Mesendoderm (in vitro differentiated cells): ENCODE measurements around the gene VWDE.

Experiments
- DNase-seq: peaks from one replicate; pipeline ENCODE4 v3.0.0; 2013
- H2AK5ac ChIP-seq: 2 replicates; pipeline ENCODE4 v1.6.1; 2013; ENCODE audit warnings: low read length, inconsistent platforms
- H2BK120ac ChIP-seq: 2 replicates; pipeline ENCODE4 v1.6.1; 2013; ENCODE audit warnings: low read depth, mild to moderate bottlenecking, low read length, moderate library complexity, mixed read lengths
- H2BK15ac ChIP-seq: replicated peaks from 2 replicates; pipeline ENCODE4 v1.6.1; 2013; ENCODE audit warnings: low read depth, mild to moderate bottlenecking, moderate library complexity
- H2BK5ac ChIP-seq: 2 replicates; pipeline ENCODE4 v1.6.1; 2013; ENCODE audit warnings: low read length, inconsistent platforms
- H3K18ac ChIP-seq: 2 replicates; pipeline ENCODE4 v1.6.1; 2013; ENCODE audit warnings: mild to moderate bottlenecking, low read length, mixed read lengths
- H3K23ac ChIP-seq: one replicate; pipeline ENCODE4 v1.6.1; 2013; ENCODE audit warnings: low read length
- H3K27ac ChIP-seq: 2 replicates; pipeline ENCODE4 v1.5.1; 2013; ENCODE audit warnings: low read depth, mild to moderate bottlenecking, inconsistent platforms, low read length, moderate library complexity
- H3K27me3 ChIP-seq: 2 replicates; pipeline ENCODE4 v1.6.1; 2013; ENCODE audit warnings: low read length, control low read depth, mild to moderate bottlenecking, inconsistent platforms; ENCODE audit not compliant: insufficient read depth, poor library complexity
- H3K36me3 ChIP-seq: 2 replicates; pipeline ENCODE4 v1.6.1; 2013; ENCODE audit warnings: low read length, inconsistent platforms; ENCODE audit not compliant: control insufficient read depth, insufficient read depth
- H3K4ac ChIP-seq: one replicate; pipeline ENCODE4 v1.6.1; 2013; ENCODE audit warnings: low read depth, mild to moderate bottlenecking, low read length, moderate library complexity
- H3K4me1 ChIP-seq: 2 replicates; pipeline ENCODE4 v1.6.1; 2013; ENCODE audit warnings: low read depth, low read length, inconsistent platforms; ENCODE audit not compliant: control insufficient read depth
- H3K4me2 ChIP-seq: 2 replicates; pipeline ENCODE4 v1.6.1; 2013; ENCODE audit warnings: low read length
- H3K4me3 ChIP-seq: 2 replicates; pipeline ENCODE4 v1.5.1; 2013; ENCODE audit warnings: mild to moderate bottlenecking, low read length
- H3K56ac ChIP-seq: one replicate; pipeline ENCODE4 v1.6.1; 2013; ENCODE audit warnings: low read length
- H3K79me1 ChIP-seq: 2 replicates; pipeline ENCODE4 v1.6.1; 2013; ENCODE audit warnings: low read length, inconsistent platforms
- H3K79me2 ChIP-seq: 2 replicates; pipeline ENCODE4 v1.6.1; 2013; ENCODE audit warnings: mild to moderate bottlenecking, low read length; ENCODE audit not compliant: control insufficient read depth, insufficient read depth
- H3K9ac ChIP-seq: 2 replicates; pipeline ENCODE4 v1.6.1; 2013; ENCODE audit warnings: low read length, inconsistent platforms
- H4K5ac ChIP-seq: one replicate; pipeline ENCODE4 v1.6.1; 2013; ENCODE audit warnings: low read length
- H4K8ac ChIP-seq: one replicate; pipeline ENCODE4 v1.6.1; 2013; ENCODE audit warnings: low read depth, mild to moderate bottlenecking, control low read depth, low read length, moderate library complexity
- WGBS: extraction: QIAGEN DNeasy Blood & Tissue Kit; methylation state at CpG from one replicate; pipeline ENCODE4 v1.1.7; 2013; ENCODE audit warnings: low lambda C conversion rate, missing lambda C conversion rate; ENCODE audit not compliant: insufficient coverage; ENCODE audit errors: extremely low coverage; 5-methylcytosine and 5-hydroxymethylcytosine counted together

The VWDE gene

DNA sequence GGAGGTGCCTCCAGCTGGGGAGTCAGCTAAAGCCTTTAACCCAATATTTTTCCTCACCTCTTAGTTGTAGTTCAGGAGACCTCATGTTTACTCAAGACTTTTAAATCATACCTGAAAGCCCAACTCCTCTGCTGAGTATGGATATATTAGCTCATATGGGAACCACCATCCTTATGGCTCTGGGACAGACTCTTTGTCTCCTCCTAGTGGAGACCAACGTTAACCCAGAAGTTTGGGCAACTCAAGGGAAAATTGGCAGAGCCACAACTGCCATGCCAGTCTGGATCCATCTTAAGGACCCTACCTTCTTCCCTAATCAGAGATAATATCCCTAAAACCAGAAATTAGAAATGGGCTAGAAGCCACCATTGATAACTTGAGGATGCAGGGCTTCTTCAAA, 111.8 kb downstream of the VWDE start:
- H3K56ac ChIP-seq, result no peak overlapping the region
- H3K4me3 ChIP-seq, result no peak overlapping the region
- no peak overlapping the region for H2BK120ac ChIP-seq
- H3K23ac ChIP-seq, result no peak overlapping the region
- no peak for DNase-seq
- no peak overlapping the region for H2BK15ac ChIP-seq
- no peak overlapping the region for H3K4me2 ChIP-seq
- no peaks in the 10 kb centered on the region for H3K36me3 ChIP-seq
- H3K79me1 ChIP-seq, result no peaks in the 10 kb centered on the region
- H2AK5ac ChIP-seq, result no peak overlapping the region
- no peak overlapping the region for H3K4ac ChIP-seq
- no peaks in the 10 kb centered on the region for H3K4me1 ChIP-seq
- H4K5ac ChIP-seq, result no peak overlapping the region
- no peak overlapping the region for H2BK5ac ChIP-seq
- no peak overlapping the region for H3K27ac ChIP-seq
- H3K18ac ChIP-seq, result no peak overlapping the region
- no CpG with 5 or more reads among the region's 1 CpG for WGBS
- no peaks in the 10 kb centered on the region for H3K27me3 ChIP-seq
- H4K8ac ChIP-seq, result no peak overlapping the region
- H3K9ac ChIP-seq, result no peak overlapping the region
- H3K79me2 ChIP-seq, result no peaks in the 10 kb centered on the region

GRCh38 chr7:12290761-12291160, 112.9 kb downstream of the VWDE start:
- Histone ChIP-seq H3K4me2 (no peak overlapping the region), H4K8ac (no peak overlapping the region), H2BK5ac (no peak overlapping the region), H3K18ac (no peak overlapping the region), H4K5ac (no peak overlapping the region), H2BK120ac (no peak overlapping the region), H2BK15ac (no peak overlapping the region), H3K4me1 (no peaks in the 10 kb centered on the region), H3K23ac (no peak overlapping the region), H3K79me2 (no peaks in the 10 kb centered on the region), H2AK5ac (no peak overlapping the region), H3K4ac (no peak overlapping the region), H3K27me3 (no peaks in the 10 kb centered on the region), H3K79me1 (no peaks in the 10 kb centered on the region), H3K4me3 (no peak overlapping the region), H3K36me3 (no peaks in the 10 kb centered on the region), H3K9ac (no peak overlapping the region), H3K27ac (no peak overlapping the region), H3K56ac (no peak overlapping the region)
- WGBS, result no CpG with 5 or more reads among the region's 1 CpG
- no peak for DNase-seq

DNA sequence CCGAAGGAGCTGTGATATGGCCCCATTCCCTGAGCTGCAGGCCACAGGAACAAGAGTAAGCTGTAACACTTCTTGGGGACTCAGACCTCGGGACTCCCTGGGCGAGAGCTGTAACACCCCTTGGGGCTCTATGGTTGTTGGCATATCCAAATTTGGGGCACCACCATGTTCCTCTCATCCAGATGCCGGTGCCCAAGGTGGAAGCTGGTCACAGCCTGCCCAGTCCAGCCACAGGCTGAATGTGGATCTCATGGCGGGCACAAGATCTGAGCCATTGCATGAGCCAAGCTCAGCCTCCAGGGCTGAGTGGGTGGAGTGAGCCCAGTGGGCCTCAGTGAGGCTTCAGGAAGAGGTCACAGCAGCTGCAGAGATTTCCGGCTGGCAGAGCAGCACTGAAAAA, 113.7 kb downstream of the VWDE start:
- Histone ChIP-seq H3K56ac (no peak overlapping the region), H3K4ac (no peak overlapping the region), H3K4me3 (no peak overlapping the region), H2AK5ac (no peak overlapping the region), H3K4me2 (no peak overlapping the region), H3K36me3 (no peaks in the 10 kb centered on the region), H2BK15ac (no peak overlapping the region), H4K8ac (no peak overlapping the region), H4K5ac (no peak overlapping the region), H3K79me1 (no peaks in the 10 kb centered on the region), H3K23ac (no peak overlapping the region), H3K27ac (no peak overlapping the region), H3K4me1 (no peaks in the 10 kb centered on the region), H3K18ac (no peak overlapping the region), H3K9ac (no peak overlapping the region), H2BK120ac (no peak overlapping the region), H2BK5ac (no peak overlapping the region), H3K27me3 (no peaks in the 10 kb centered on the region), H3K79me2 (no peaks in the 10 kb centered on the region)
- no peak for DNase-seq
- WGBS, result no CpG with 5 or more reads among the region's 6 CpGs

DNA sequence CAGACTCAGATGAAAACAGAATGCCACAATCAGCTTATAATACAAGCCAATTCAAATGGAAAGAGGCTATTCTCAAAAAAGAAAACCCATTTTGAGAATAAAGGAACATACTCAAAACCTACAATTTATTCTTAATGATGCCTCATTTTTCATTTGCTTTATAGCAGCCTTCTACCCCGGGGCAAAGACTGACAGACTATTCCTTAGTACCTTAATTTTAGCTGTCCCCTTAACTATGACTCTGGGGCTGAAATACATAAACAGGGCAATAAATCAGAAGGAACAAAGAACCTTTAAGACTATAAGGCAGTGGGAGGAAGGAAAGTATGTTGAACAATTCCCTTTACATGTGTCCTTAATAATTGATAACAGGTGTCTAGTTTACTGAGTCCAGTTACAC, 115.8 kb downstream of the VWDE start:
- H3K4me2 ChIP-seq, result no peak overlapping the region
- H3K4ac ChIP-seq, result no peak overlapping the region
- no peak overlapping the region for H2BK120ac ChIP-seq
- no peak overlapping the region for H2BK15ac ChIP-seq
- H4K5ac ChIP-seq, result no peak overlapping the region
- H3K56ac ChIP-seq, result no peak overlapping the region
- no peaks in the 10 kb centered on the region for H3K79me1 ChIP-seq
- no peak overlapping the region for H2AK5ac ChIP-seq
- no CpG with 5 or more reads among the region's 1 CpG for WGBS
- no peak overlapping the region for H3K18ac ChIP-seq
- no peaks in the 10 kb centered on the region for H3K4me1 ChIP-seq
- no peaks in the 10 kb centered on the region for H3K27me3 ChIP-seq
- no peaks in the 10 kb centered on the region for H3K79me2 ChIP-seq
- no peak overlapping the region for H3K4me3 ChIP-seq
- no peaks in the 10 kb centered on the region for H3K36me3 ChIP-seq
- no peak overlapping the region for H3K9ac ChIP-seq
- no peak overlapping the region for H3K27ac ChIP-seq
- no peak for DNase-seq
- H2BK5ac ChIP-seq, result no peak overlapping the region
- H3K23ac ChIP-seq, result no peak overlapping the region
- H4K8ac ChIP-seq, result no peak overlapping the region

DNA sequence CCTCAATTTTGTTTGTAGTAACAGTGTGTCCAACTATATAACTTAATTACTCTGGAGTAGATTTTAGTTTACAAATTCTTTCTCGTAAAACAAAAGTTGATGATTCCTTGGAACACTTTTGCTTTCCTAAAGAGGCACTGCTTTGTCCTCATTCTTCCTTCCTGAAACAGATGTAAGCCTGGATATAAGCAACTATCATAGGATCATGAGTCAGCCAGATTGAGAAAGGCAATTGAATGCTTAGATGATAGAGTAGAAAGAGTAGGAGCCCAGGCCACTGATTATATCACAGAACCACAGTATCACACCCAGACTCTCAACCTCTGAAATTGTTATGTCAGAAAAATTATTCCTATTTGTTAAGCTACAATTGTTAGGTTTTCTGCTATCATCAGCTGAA, 122.6 kb downstream of the VWDE start:
- Histone ChIP-seq H3K36me3 (no peaks in the 10 kb centered on the region), H3K23ac (no peak overlapping the region), H3K4me1 (no peaks in the 10 kb centered on the region), H3K18ac (no peak overlapping the region), H3K79me1 (no peaks in the 10 kb centered on the region), H3K79me2 (no peaks in the 10 kb centered on the region), H3K56ac (no peak overlapping the region), H2BK5ac (no peak overlapping the region), H3K27ac (no peak overlapping the region), H3K4me2 (no peak overlapping the region), H3K4me3 (no peak overlapping the region), H2BK15ac (no peak overlapping the region), H2BK120ac (no peak overlapping the region), H3K9ac (no peak overlapping the region), H3K4ac (no peak overlapping the region), H4K8ac (no peak overlapping the region), H3K27me3 (no peaks in the 10 kb centered on the region), H2AK5ac (no peak overlapping the region), H4K5ac (no peak overlapping the region)
- DNase-seq, result no peak
- WGBS, result no CpG with 5 or more reads among the region's 1 CpG
